ENCODE results near the gene RPL15.
"Not testable (repeated sequence)": the region's sequence is repeated elsewhere in the genome, so short reads cannot be mapped to it uniquely, and the experiment has no call there.

Gene RPL15

DNA sequence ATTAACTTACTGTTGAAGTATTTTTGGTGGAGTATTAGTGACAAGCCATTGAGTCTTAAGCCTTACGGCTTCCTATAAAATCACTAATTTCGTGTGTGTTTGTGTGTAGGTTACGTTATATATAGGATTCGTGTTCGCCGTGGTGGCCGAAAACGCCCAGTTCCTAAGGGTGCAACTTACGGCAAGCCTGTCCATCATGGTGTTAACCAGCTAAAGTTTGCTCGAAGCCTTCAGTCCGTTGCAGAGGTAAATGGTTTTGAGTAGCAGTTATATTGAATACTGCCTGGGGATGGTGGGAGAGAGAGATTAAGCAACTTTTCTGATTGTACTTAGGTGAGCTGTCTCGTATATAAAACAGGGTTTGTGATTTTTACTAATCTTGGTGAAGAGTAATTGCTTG, 1.4 kb downstream of the RPL15 start:
- Histone ChIP-seq H3K4me1 (ENCODE audit: low read length) (peaks cover 36% of the 10 kb centered on the region), H3K4me3 (ENCODE audit: low read length) (peak overlapping the region; percentile 100), H4K20me1 (ENCODE audit: insufficient read depth, low read length) (peaks cover 19% of the 10 kb centered on the region), H3K36me3 (replicated peaks; ENCODE audit: insufficient read depth, low read length) (peaks cover 14% of the 10 kb centered on the region; the same call in 1 of the 2 replicates), H3K4me2 (ENCODE audit: low read depth, low read length) (peak overlapping the region; percentile 98), H3F3A (ENCODE audit: insufficient read depth, low read length) (peaks cover 47% of the 10 kb centered on the region), H3K9ac (ENCODE audit: low read length) (peak overlapping the region; percentile 97), H3K27ac (ENCODE audit: low read length) (peak overlapping the region; percentile 64; the same call in 1 of the 2 replicates), H3K79me2 (ENCODE audit: low read length) (peaks cover 27% of the 10 kb centered on the region)
- not testable (repeated sequence) for H3K9me3 ChIP-seq (replicated peaks; ENCODE audit: insufficient read depth, low read length); H3K27me3 ChIP-seq (replicated peaks; ENCODE audit: insufficient read depth, low read length); H3K9me2 ChIP-seq (replicated peaks; ENCODE audit: insufficient read depth, low read length); H2AFZ ChIP-seq (ENCODE audit: low read length); DNase-seq

- H3K9ac ChIP-seq (ENCODE audit: low read length), result no peak overlapping the region
- H3K79me2 ChIP-seq (ENCODE audit: low read length), result peaks cover 27% of the 10 kb centered on the region
- peaks cover 8% of the 10 kb centered on the region for H3K27me3 ChIP-seq (replicated peaks; ENCODE audit: insufficient read depth, low read length)
- no peak overlapping the region for H2AFZ ChIP-seq (ENCODE audit: low read length)
- peaks cover 19% of the 10 kb centered on the region for H4K20me1 ChIP-seq (ENCODE audit: insufficient read depth, low read length)
- H3K36me3 ChIP-seq (replicated peaks; ENCODE audit: insufficient read depth, low read length), result peaks cover 14% of the 10 kb centered on the region; the same call in 1 of the 2 replicates
- TF ChIP-seq EZH2phosphoT487 (IDR thresholded peaks at IDR 0.05; ENCODE audit: low read length) (no peak), EZH2 (optimal IDR thresholded peaks at IDR 0.05; ENCODE audit: low read depth, low read length) (no peak)
- TF ChIP-seq, protein P1, sequence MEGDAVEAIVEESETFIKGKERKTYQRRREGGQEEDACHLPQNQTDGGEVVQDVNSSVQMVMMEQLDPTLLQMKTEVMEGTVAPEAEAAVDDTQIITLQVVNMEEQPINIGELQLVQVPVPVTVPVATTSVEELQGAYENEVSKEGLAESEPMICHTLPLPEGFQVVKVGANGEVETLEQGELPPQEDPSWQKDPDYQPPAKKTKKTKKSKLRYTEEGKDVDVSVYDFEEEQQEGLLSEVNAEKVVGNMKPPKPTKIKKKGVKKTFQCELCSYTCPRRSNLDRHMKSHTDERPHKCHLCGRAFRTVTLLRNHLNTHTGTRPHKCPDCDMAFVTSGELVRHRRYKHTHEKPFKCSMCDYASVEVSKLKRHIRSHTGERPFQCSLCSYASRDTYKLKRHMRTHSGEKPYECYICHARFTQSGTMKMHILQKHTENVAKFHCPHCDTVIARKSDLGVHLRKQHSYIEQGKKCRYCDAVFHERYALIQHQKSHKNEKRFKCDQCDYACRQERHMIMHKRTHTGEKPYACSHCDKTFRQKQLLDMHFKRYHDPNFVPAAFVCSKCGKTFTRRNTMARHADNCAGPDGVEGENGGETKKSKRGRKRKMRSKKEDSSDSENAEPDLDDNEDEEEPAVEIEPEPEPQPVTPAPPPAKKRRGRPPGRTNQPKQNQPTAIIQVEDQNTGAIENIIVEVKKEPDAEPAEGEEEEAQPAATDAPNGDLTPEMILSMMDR (IDR thresholded peaks at IDR 0.05; ENCODE audit: low read length), result no peak
- no peak overlapping the region for H3K27ac ChIP-seq (ENCODE audit: low read length)
- H3K4me2 ChIP-seq (ENCODE audit: low read depth, low read length), result no peak overlapping the region
- peaks cover 36% of the 10 kb centered on the region for H3F3A ChIP-seq (ENCODE audit: insufficient read depth, low read length)
- no peak for DNase-seq
- peaks cover 23% of the 10 kb centered on the region for H3K4me1 ChIP-seq (ENCODE audit: low read length)
- H3K9me3 ChIP-seq (replicated peaks; ENCODE audit: insufficient read depth, low read length), result no peaks in the 10 kb centered on the region
- H3K4me3 ChIP-seq (ENCODE audit: low read length), result no peak overlapping the region
- H3K9me2 ChIP-seq (replicated peaks; ENCODE audit: insufficient read depth, low read length), result no peaks in the 10 kb centered on the region
Observed at GRCh38 chr3:23919628-23920027, 2.7 kb downstream of the RPL15 start.

DNA sequence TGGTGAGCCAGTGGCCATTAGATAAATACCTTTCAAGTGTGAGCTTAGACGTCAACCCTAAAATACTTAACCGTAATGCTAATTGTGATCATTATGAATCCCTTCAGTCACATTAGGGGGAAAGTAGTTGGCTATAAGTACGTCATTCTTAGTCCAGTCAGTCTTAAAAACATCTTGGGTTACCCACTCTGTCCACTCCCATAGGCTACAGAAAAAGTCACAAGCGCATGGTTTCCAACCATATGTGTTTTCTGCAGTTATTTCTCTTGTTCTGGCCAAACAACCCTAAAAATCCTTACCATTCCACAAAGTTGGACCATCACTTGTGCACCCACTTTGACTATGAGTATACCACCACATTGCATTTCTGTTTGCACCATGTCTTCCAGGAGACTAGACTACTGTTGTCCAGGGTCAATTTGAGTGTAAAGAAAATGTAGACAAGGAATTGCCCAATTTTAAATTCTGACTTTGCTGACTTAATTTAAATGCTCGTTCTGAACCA, 3.3 kb downstream of the RPL15 start:
- TF ChIP-seq, protein P1 (IDR thresholded peaks at IDR 0.05; ENCODE audit: low read length), result no peak
- Histone ChIP-seq H3K4me1 (ENCODE audit: low read length) (peaks cover 20% of the 10 kb centered on the region; the same call in 1 of the 2 replicates), H3K79me2 (ENCODE audit: low read length) (peaks cover 27% of the 10 kb centered on the region), H3K9ac (ENCODE audit: low read length) (no peak overlapping the region), H3K4me2 (ENCODE audit: low read depth, low read length) (no peak overlapping the region), H3K36me3 (replicated peaks; ENCODE audit: insufficient read depth, low read length) (peaks cover 14% of the 10 kb centered on the region; the same call in 1 of the 2 replicates), H4K20me1 (ENCODE audit: insufficient read depth, low read length) (peaks cover 19% of the 10 kb centered on the region), H3K9me3 (replicated peaks; ENCODE audit: insufficient read depth, low read length) (no peaks in the 10 kb centered on the region), H3K9me2 (replicated peaks; ENCODE audit: insufficient read depth, low read length) (no peaks in the 10 kb centered on the region), H3K4me3 (ENCODE audit: low read length) (no peak overlapping the region), H2AFZ (ENCODE audit: low read length) (no peak overlapping the region), H3K27me3 (replicated peaks; ENCODE audit: insufficient read depth, low read length) (peaks cover 8% of the 10 kb centered on the region), H3F3A (ENCODE audit: insufficient read depth, low read length) (peaks cover 36% of the 10 kb centered on the region), H3K27ac (ENCODE audit: low read length) (no peak overlapping the region)
- no peak for DNase-seq

- Histone ChIP-seq H3K27me3 (replicated peaks; ENCODE audit: insufficient read depth, low read length) (peaks cover 2% of the 10 kb centered on the region), H3K9me2 (replicated peaks; ENCODE audit: insufficient read depth, low read length) (no peaks in the 10 kb centered on the region), H3F3A (ENCODE audit: insufficient read depth, low read length) (peaks cover 36% of the 10 kb centered on the region), H3K9ac (ENCODE audit: low read length) (no peak overlapping the region), H3K9me3 (replicated peaks; ENCODE audit: insufficient read depth, low read length) (no peaks in the 10 kb centered on the region), H3K4me3 (ENCODE audit: low read length) (no peak overlapping the region), H4K20me1 (ENCODE audit: insufficient read depth, low read length) (peaks cover 19% of the 10 kb centered on the region), H3K4me1 (ENCODE audit: low read length) (peaks cover 15% of the 10 kb centered on the region; the same call in 1 of the 2 replicates), H3K27ac (ENCODE audit: low read length) (no peak overlapping the region), H2AFZ (ENCODE audit: low read length) (no peak overlapping the region), H3K36me3 (replicated peaks; ENCODE audit: insufficient read depth, low read length) (peaks cover 14% of the 10 kb centered on the region; the same call in 1 of the 2 replicates), H3K4me2 (ENCODE audit: low read depth, low read length) (no peak overlapping the region), H3K79me2 (ENCODE audit: low read length) (peaks cover 21% of the 10 kb centered on the region)
- DNase-seq, result no peak
- TF ChIP-seq, protein P1 (IDR thresholded peaks at IDR 0.05; ENCODE audit: low read length), result no peak
- no peak for TF ChIP-seq EZH2phosphoT487 (IDR thresholded peaks at IDR 0.05; ENCODE audit: low read length)
- no peak for TF ChIP-seq EZH2 (optimal IDR thresholded peaks at IDR 0.05; ENCODE audit: low read depth, low read length)
Observed at GRCh38 chr3:23921052-23921511, 4.2 kb downstream of the RPL15 start.
